CD14-positive monocyte (primary cell): Measurements from ENCODE around the gene APBA2. TPM values are rescaled to one million over a fixed set of nuclear protein-coding genes. Genes with fewer than 3 reads are reported as not detected.

Experiments used
- DNase-seq, 3 donors: peaks; one replicate each; pipeline ENCODE4 v3.0.0-alpha.2; 2011 to 2022
- H2AFZ ChIP-seq: 2 replicates; pipeline ENCODE4 v1.6.0; 2012; ENCODE audit warnings: mild to moderate bottlenecking, low read depth, low read length, inconsistent platforms; ENCODE audit not compliant: insufficient read depth, poor library complexity, severe bottlenecking
- H3K27ac ChIP-seq, 2 donors: 1 replicate in 1 of 2; 2 replicates in 1 of 2; pipeline ENCODE4 v1.5.1; 2012 to 2013; ENCODE audit warnings: low read length in 2 of 2, control low read depth in 1 of 2, inconsistent platforms in 1 of 2, low read depth in 1 of 2, mild to moderate bottlenecking in 1 of 2
- H3K27me3 ChIP-seq, 2 donors: one replicate each; pipeline versions ENCODE4 v1.6.0 to v1.6.1; 2011 to 2013; ENCODE audit warnings: low read length in 2 of 2; ENCODE audit not compliant: control insufficient read depth in 2 of 2, insufficient read depth in 2 of 2
- H3K36me3 ChIP-seq, 2 donors: replicated peaks in 1 of 2; 1 replicate in 1 of 2; 2 replicates in 1 of 2; pipeline versions ENCODE4 v1.5.1 to v1.6.1; 2012 to 2013; ENCODE audit warnings: low read length in 2 of 2, control low read depth in 1 of 2, inconsistent platforms in 1 of 2, mild to moderate bottlenecking in 1 of 2; ENCODE audit not compliant: insufficient read depth in 2 of 2, control insufficient read depth in 1 of 2
- H3K4me1 ChIP-seq, 2 donors: 1 replicate in 1 of 2; 2 replicates in 1 of 2; pipeline versions ENCODE4 v1.5.1 to v1.6.1; 2012 to 2013; ENCODE audit warnings: low read length in 2 of 2, control low read depth in 1 of 2, inconsistent platforms in 1 of 2, mild to moderate bottlenecking in 1 of 2, moderate library complexity in 1 of 2; ENCODE audit not compliant: insufficient read depth in 2 of 2, control insufficient read depth in 1 of 2
- H3K4me2 ChIP-seq: replicated peaks from 2 replicates; pipeline ENCODE3; 2012; ENCODE audit warnings: low read length, moderate library complexity, mild to moderate bottlenecking; ENCODE audit not compliant: poor library complexity, severe bottlenecking; ENCODE audit errors: extremely low read depth
- H3K4me3 ChIP-seq, 3 experiments: fragments of 200-600 bp in 1 of 3; sonication (generic) in 1 of 3; replicated peaks in 1 of 3; 1 replicate in 2 of 3; 2 replicates in 1 of 3; pipeline ENCODE4 v1.5.1; 2011 to 2013; ENCODE audit warnings: low read length in 3 of 3, mild to moderate bottlenecking in 3 of 3, control low read depth in 2 of 3, low read depth in 2 of 3, inconsistent platforms in 1 of 3, moderate library complexity in 1 of 3
- H3K79me2 ChIP-seq: 2 replicates; pipeline ENCODE4 v1.6.0; 2012; ENCODE audit warnings: mild to moderate bottlenecking, control low read depth, inconsistent platforms, low read length, moderate library complexity; ENCODE audit not compliant: insufficient read depth
- H3K9ac ChIP-seq: 2 replicates; pipeline ENCODE4 v1.6.0; 2017; ENCODE audit warnings: low read length, mild to moderate bottlenecking; ENCODE audit not compliant: insufficient read depth, poor library complexity, severe bottlenecking
- H3K9me3 ChIP-seq, 2 donors: replicated peaks in 1 of 2; 1 replicate in 1 of 2; 2 replicates in 1 of 2; pipeline versions ENCODE4 v1.5.1 to v1.6.1; 2012 to 2013; ENCODE audit warnings: low read length in 2 of 2, control low read depth in 1 of 2; ENCODE audit not compliant: control insufficient read depth in 1 of 2, insufficient read depth in 1 of 2
- H4K20me1 ChIP-seq: 2 replicates; pipeline ENCODE4 v1.6.0; 2012; ENCODE audit warnings: mild to moderate bottlenecking, low read length, control low read depth, moderate library complexity; ENCODE audit not compliant: insufficient read depth
- H3K27ac Mint-ChIP-seq, 7 donors: one replicate each; pipeline ENCODE4 v1.8.0; 2020; ENCODE audit warnings: mild to moderate bottlenecking in 7 of 7, mixed read lengths in 7 of 7, moderate library complexity in 6 of 7, inconsistent platforms in 2 of 7
- H3K27me3 Mint-ChIP-seq, 3 donors: one replicate each; pipeline ENCODE4 v1.8.0; 2021 to 2022; ENCODE audit warnings: low read depth in 3 of 3, mild to moderate bottlenecking in 3 of 3, mixed read lengths in 3 of 3, moderate library complexity in 3 of 3, inconsistent platforms in 1 of 3
- H3K36me3 Mint-ChIP-seq, 2 donors: one replicate each; pipeline ENCODE4 v1.8.0; 2020; ENCODE audit warnings: mixed read lengths in 2 of 2, inconsistent platforms in 1 of 2, mild to moderate bottlenecking in 1 of 2
- H3K4me1 Mint-ChIP-seq: one replicate; pipeline ENCODE4 v1.8.0; 2020; ENCODE audit warnings: mild to moderate bottlenecking, mixed read lengths
- H3K4me3 Mint-ChIP-seq, 2 donors: one replicate each; pipeline ENCODE4 v1.8.0; 2020; ENCODE audit warnings: mild to moderate bottlenecking in 2 of 2, mixed read lengths in 2 of 2, moderate library complexity in 1 of 2
- H3K9me3 Mint-ChIP-seq, 7 donors: one replicate each; pipeline ENCODE4 v1.8.0; 2020 to 2022; ENCODE audit warnings: mixed read lengths in 7 of 7, mild to moderate bottlenecking in 6 of 7, moderate library complexity in 6 of 7, inconsistent platforms in 2 of 7
- WGBS: methylation state at CpG from one replicate; pipeline ENCODE4 v1.1.5; 2013; ENCODE audit warnings: missing lambda C conversion rate; ENCODE audit not compliant: insufficient coverage; 5-methylcytosine and 5-hydroxymethylcytosine counted together
- intact Hi-C, 2 donors: fragments of 100-400 bp; cut with micrococcal nuclease; formaldehyde crosslinking; loops; one replicate each; pipeline versions ENCODE4 v1.15.0 to v1.15.1; 2023
- polyA plus RNA-seq, 3 donors: library from polyadenylated mRNA; depleted of rRNA in 1 of 3; unstranded in 2 of 3; stranded (reverse) in 1 of 3; fragments of 300-500 nt in 2 of 3; fragments of >200 nt in 1 of 3; fragmentation: Illumina TruSeq in 2 of 3; gene quantifications; 1 replicate in 2 of 3; 2 replicates in 1 of 3; pipeline ENCODE4 v1.2.3, GENCODE V29; 2012 to 2021
- TF ChIP-seq, protein P1 (sequence below): fragments of 200-600 bp; IDR thresholded peaks from one replicate; pipeline ENCODE4 v1.8.0; 2022; ENCODE audit warnings: antibody characterized with exemption, mild to moderate bottlenecking

APBA2 gene
- polyA plus RNA-seq, 3 donors = 0.30 TPM; not detected in 2

DNA sequence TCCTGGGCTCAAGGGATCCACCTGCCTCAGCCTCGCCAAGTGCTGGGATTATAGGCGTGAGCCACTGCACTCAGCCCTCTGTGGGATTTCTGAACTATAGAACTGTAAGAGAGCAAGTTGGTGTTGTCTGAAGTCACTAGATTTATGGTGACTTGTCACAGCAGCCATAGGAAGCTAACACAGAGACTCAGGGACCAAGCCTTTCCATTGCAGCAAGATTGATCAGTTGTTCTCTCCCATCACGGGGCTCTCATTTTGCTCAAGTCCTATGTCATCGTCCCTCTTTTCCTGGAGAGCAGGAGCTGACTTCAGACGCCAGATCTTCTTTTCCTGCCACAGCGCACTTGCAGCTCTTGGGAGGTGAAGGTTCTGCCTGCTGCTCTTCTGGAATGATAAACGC is 61.0 kb downstream of the APBA2 start:
- Histone ChIP-seq H3K36me3 (no peaks in the 10 kb centered on the region), H4K20me1 (no peaks in the 10 kb centered on the region), H3K9me3 (peaks cover 0 to 6% of the 10 kb centered on the region in 2 donors), H3K4me3 (no peak overlapping the region), H3K4me2 (no peak overlapping the region), H3K9ac (no peak overlapping the region), H2AFZ (no peak overlapping the region), H3K27ac (no peak overlapping the region), H3K4me1 (no peaks in the 10 kb centered on the region), H3K27me3 (peaks cover 0 to 17% of the 10 kb centered on the region in 2 donors), H3K79me2 (no peaks in the 10 kb centered on the region)
- Mint-ChIP-seq H3K4me3 (no peak overlapping the region), H3K9me3 (peaks cover 2 to 17% (median 4%) of the 10 kb centered on the region in 7 donors), H3K36me3 (no peaks in the 10 kb centered on the region), H3K27ac (no peak overlapping the region), H3K27me3 (peaks cover 28 to 41% (median 31%) of the 10 kb centered on the region in 3 donors), H3K4me1 (peaks cover 2% of the 10 kb centered on the region)
- 84% methylated on average over 3 of the region's 7 CpGs for WGBS
- TF ChIP-seq, protein P1, sequence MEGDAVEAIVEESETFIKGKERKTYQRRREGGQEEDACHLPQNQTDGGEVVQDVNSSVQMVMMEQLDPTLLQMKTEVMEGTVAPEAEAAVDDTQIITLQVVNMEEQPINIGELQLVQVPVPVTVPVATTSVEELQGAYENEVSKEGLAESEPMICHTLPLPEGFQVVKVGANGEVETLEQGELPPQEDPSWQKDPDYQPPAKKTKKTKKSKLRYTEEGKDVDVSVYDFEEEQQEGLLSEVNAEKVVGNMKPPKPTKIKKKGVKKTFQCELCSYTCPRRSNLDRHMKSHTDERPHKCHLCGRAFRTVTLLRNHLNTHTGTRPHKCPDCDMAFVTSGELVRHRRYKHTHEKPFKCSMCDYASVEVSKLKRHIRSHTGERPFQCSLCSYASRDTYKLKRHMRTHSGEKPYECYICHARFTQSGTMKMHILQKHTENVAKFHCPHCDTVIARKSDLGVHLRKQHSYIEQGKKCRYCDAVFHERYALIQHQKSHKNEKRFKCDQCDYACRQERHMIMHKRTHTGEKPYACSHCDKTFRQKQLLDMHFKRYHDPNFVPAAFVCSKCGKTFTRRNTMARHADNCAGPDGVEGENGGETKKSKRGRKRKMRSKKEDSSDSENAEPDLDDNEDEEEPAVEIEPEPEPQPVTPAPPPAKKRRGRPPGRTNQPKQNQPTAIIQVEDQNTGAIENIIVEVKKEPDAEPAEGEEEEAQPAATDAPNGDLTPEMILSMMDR = no peak
- intact Hi-C loops = no loop called here
- DNase-seq = no peak

DNA sequence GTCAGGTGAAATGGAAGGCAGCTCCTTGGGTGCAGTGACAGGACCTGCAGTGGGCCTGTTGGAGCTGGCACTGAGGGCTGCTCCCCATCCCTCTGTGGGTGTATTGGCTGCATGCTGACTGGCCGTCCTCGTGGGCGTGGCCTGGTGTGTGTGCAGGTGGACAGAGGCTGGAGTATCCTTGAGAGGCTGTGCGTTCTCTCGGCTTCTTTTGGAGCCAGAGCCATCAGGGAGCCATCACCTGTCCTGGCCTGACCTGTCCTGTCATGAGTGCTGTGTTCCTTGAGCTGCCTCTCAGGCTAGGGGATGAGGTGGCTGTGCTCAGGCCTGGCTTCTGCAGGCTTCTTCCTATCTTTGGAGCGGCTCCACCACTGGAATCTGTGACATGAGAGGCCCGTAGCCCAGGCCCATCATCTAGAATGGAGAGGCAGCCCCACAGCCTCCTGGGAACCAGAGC is 61.5 kb downstream of the APBA2 start:
- no peak overlapping the region for H3K27ac Mint-ChIP-seq

More for the DNA sequence above, 61.5 kb downstream of the APBA2 start:
- WGBS = 96% methylated on average over 7 of the region's 7 CpGs
- H3K9me3 ChIP-seq = peaks cover 0 to 6% of the 10 kb centered on the region in 2 donors
- Mint-ChIP-seq H3K9me3 (peaks cover 2 to 17% (median 4%) of the 10 kb centered on the region in 7 donors), H3K36me3 (no peaks in the 10 kb centered on the region), H3K4me1 (peaks cover 2% of the 10 kb centered on the region), H3K4me3 (no peak overlapping the region), H3K27me3 (peaks cover 29 to 41% (median 32%) of the 10 kb centered on the region in 3 donors)
- no peak for DNase-seq
- H3K79me2 ChIP-seq = no peaks in the 10 kb centered on the region
- no peak overlapping the region for H3K9ac ChIP-seq
- TF ChIP-seq, protein P1 = no peak
- intact Hi-C loops = no loop called here
- no peak overlapping the region for H3K4me3 ChIP-seq
- no peak overlapping the region for H3K27ac ChIP-seq
- no peaks in the 10 kb centered on the region for H4K20me1 ChIP-seq
- H2AFZ ChIP-seq = no peak overlapping the region
- no peaks in the 10 kb centered on the region for H3K36me3 ChIP-seq
- no peaks in the 10 kb centered on the region for H3K4me1 ChIP-seq
- peaks cover 0 to 17% of the 10 kb centered on the region in 2 donors for H3K27me3 ChIP-seq
- no peak overlapping the region for H3K4me2 ChIP-seq
